ENCODE results near the gene ABHD11.
"Not testable (repeated sequence)": the region's sequence is repeated elsewhere in the genome, so short reads cannot be mapped to it uniquely, and the experiment has no call there.

The ABHD11 gene, protein sequence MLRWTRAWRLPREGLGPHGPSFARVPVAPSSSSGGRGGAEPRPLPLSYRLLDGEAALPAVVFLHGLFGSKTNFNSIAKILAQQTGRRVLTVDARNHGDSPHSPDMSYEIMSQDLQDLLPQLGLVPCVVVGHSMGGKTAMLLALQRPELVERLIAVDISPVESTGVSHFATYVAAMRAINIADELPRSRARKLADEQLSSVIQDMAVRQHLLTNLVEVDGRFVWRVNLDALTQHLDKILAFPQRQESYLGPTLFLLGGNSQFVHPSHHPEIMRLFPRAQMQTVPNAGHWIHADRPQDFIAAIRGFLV

DNA sequence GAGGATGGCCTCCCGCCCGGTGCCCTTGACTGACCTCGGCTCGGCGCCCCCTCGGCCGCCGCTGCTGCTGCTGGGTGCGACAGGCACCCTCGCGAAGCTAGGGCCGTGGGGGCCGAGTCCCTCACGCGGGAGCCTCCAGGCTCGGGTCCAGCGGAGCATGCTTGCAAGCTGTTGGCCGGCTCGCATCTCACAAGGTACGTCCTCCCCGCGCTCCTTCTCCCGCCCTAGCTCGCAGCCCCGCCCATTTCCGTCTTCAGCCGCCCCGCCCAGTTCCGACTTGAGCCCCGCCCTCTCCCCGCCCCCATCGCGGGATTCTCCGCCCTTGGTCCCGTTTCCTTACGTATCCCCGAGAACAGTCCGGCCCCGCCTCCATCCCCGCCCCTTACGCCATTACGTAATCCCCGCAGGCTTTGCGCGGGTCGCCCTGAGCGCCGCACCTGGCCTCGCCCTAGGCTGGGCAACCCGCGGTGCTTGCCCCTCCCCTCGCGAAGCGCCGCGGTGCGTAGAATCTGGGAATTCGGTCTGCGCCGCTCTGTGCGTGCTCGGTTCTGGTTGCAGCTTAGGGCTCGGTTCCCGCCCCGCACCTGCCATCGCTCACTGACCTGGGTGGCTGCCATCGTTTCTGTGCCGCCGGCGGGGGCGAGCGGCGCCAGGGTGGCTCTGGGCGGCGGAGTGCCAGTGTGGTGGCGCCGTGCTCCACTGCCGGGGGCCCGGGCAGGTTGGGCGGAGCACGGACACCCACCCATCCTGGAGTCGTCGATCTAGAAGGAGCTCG, at the start of gene ABHD11:
ABHD11 (minus strand) TSS at position 191 of the 775 bp plus-strand sequence; CDS start at position 159, 32 bp downstream.
- peak within 1 kb of the TSS; percentile 82 for H3K4me3 ChIP-seq (ENCODE audit: low read depth, low read length)
- DNase-seq (ENCODE audit: low read depth): peak; percentile 80

DNA sequence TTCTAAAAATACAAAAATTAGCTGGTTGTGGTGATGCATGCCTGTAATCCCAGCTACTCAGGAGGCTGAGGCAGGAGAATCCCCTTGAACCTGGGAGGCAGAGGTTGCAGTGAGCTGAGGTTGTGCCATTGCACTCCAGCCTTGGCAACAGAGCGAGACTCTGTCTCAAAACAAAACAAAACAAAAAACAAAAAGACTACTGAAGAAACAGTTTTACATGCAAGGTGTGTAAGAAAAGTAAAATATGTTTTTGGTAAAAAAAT, 49.1 kb upstream of the ABHD11 start:
- H3K4me3 ChIP-seq (ENCODE audit: low read depth, low read length): not testable (repeated sequence)

DNA sequence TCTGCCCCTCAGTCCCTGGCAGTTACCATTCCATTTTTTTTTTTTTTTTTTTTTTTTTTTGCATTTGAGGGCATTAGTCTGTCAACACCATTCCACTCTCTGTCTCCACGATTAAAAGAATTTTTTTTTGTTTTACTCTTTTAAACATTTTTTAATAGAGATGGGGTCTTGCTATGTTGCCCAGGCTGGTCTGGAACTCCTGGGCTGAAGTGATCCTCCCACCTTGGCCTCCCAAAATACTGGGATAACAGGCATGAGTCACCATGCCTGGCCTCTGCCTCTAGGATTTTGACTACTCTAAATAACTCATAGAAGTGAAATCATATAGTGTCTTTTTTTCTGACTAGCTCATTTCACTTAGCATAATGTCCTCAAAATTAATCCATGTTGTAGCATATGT, 48.0 kb upstream of the ABHD11 start:
- no peak for DNase-seq (ENCODE audit: low read depth)

More for the DNA sequence above, 49.1 kb upstream of the ABHD11 start:
- DNase-seq (ENCODE audit: low read depth): not testable (repeated sequence)

DNA sequence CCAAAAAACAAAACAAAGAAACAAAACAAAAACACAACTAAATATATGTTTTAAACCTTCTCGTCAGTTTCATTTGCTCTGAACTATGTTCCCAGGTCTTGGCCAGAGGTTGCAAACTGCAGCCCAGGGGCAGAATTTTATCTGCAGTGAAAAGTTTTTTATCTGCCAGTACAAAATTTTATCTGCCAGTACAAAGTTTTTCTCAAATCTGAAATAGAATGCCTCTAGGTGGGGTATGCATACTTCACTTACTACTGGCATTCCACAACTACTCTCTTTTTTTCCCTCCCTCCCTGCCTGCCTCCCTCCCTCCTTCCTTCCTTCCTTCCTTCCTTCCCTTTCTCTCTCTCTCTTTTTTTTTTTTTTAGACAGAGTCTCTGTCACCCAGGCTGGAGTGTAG, 40.9 kb upstream of the ABHD11 start:
- H3K4me3 ChIP-seq (ENCODE audit: low read depth, low read length): no peak overlapping the region
- no peak for DNase-seq (ENCODE audit: low read depth)

More for the DNA sequence above, 48.0 kb upstream of the ABHD11 start:
- H3K4me3 ChIP-seq (ENCODE audit: low read depth, low read length): no peak overlapping the region

DNA sequence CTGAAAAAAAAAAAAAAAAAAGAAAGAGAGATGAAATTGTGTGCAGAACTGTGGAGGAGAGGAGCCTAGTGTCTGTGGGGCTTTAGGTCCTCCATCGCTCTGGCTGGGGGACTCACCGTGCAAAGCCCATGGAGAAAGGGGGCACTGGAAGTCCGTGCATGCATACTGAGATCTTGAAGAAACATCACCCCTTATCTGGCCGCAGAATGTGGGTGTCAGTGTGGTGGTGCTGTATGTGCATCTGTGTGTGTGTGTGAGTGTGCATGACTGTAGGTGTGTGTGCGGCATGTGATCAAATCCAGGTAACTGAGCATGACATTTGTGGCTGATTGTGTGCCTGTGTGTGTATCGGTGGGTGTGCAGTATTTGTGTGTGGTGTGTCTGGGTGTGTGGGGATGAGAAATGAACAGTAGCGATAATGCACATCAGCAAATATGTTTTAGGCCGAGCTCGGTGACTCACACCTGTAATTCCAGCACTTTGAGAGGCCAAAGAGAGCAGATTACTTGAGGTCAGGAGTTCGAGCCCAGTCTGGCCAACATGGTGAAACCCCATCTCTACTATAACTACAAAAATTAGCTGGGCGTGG, 40.3 kb upstream of the ABHD11 start:
- DNase-seq (ENCODE audit: low read depth): no peak

DNA sequence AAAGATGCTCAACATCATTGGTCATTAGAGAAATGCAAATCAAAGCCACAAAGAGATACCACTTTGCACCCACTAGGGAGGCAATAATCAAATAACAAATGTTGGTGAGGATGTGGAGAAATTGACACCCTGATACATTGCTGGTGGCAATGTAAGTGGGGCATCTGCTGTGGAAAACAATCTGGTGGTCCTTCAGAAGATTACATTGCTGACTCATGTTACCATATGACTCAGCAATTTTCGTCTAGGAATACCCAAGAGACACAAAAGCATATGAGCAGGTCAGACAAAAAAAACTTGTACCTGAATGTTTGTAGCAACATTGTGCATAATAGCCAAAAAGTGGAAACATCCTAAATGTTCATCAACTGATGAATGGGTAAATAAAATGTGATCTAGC, 36.3 kb upstream of the ABHD11 start:
- H3K4me3 ChIP-seq (ENCODE audit: low read depth, low read length): no peak overlapping the region
- DNase-seq (ENCODE audit: low read depth): no peak

More for the DNA sequence above, 40.3 kb upstream of the ABHD11 start:
- H3K4me3 ChIP-seq (ENCODE audit: low read depth, low read length): no peak overlapping the region

DNA sequence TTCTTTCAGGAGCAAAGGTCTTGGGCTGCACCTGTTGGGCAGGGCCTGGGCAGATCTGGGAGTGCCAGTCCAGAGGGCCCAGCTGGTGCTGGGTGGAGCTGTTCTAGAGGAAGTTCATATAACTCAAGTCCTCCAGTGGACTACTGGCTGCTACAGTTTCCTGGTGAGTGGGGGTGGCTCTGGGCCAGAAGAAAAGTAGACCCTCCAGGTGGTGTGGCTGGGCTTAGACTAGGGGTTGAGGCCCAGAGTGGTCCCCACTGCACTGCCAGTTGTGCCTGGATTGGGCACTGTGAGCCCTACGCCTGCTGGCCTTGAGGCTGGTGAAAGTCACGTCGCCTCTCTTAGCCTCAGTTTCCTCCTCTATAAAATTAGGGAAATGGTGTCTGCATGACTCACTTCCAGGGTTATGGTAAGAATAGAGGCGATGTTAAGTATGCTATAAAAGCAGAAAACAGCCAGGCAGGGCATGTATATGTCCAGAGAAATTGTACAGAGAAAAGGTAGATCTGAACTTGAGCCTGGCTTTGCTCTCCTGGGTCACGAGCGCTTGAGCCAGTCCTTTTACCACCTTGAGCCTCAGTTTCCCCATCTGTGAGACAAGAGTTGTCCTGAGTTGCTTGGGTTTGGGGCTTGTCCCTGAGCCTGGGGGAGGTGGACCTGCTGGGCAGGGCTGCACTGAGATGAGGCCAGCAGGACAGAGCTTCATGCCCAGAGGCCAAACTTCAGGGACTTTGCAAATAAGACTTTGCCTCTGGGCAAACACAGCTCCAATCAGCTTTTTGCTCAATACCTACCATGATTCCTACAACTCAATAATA, 35.3 kb upstream of the ABHD11 start:
- H3K4me3 ChIP-seq (ENCODE audit: low read depth, low read length): no peak overlapping the region
- DNase-seq (ENCODE audit: low read depth): no peak

DNA sequence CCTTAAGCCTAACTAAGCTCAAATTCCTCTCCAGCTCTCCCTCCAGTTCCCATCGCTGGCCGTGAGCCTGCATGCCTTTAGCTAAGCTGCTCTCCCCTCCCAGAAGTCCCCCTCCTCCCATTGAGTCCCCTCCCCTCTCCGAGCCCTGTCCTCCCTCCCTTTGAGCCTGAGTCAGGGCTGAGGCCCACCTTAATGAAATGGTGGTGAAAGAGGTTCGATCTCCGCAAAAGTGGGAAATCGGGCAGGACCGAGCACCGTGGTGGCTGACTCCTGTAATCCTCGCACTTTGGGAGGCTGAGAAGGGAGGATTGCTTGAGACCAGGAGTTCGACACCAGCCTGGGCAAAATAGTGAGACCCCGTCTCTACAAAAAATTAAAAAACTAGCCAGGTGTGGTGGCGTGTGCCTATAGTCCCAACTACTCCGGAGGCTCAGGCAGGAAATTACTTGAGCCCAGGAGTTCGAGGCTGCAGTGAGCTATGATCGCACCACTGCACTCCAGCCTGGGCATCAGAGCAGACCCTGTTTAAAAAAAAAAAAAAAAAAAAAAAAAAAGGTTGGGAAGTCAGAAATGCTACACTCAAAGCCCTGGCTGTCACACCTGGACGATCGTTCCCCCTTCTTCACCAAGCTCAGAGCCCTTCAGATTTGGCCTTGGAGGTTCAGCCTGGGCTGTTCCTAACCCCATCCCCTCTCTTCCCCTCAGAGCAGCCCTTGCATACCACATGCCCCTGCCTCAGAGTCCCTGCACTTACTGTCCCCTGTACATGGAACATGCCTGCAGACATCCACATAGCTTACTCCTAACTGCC, 32.5 kb upstream of the ABHD11 start:
- no peak for DNase-seq (ENCODE audit: low read depth)
- H3K4me3 ChIP-seq (ENCODE audit: low read depth, low read length): no peak overlapping the region

DNA sequence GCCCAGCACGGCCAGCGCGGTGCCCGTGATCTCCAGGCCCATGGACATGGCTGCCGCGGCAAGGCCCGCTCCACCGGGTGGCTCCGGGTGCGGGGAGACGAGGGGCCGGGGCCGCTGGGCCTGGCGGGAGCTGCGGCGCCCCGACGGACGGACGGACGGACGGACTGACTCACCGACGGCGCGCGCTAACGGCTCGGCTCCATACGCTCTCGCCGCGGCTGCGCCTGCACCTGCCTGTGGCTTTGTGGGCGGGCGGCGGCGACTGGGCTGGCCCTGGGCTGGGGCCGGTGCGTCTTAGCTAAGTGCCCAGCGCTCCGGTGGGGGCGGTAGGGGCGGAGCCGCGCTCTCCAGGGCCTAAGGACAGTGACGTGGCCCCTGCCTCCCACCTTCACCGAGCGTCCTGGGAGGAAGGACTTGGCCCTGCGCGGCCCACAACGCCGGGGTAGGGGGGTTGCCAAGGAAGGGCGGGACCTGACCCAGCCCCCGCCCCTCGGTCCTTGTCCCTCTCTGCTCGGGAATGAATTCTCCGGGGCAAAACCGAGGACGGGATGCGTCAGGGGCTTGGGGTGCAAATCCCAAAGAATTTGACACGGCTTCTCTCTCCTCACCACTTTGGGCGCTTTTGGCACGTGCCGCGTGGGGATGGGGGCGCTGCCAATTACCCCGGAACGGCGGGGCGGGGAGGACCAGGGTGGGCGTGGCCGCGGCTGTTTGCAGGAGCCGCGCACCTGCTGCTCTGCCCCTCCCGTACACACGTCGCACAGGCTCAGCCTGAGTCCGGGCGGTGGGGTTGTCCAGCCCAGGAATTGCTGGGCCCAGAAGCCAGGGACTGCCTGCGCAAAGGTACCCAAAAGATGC, 31.6 kb upstream of the ABHD11 start, which contains the start of gene CLDN3:
CLDN3 (minus strand) TSS at position 269 of the 858 bp plus-strand sequence; CDS start at position 48, 221 bp downstream.
- no peak for DNase-seq (ENCODE audit: low read depth)
- peak within 1 kb of the TSS; percentile 15 for H3K4me3 ChIP-seq (ENCODE audit: low read depth, low read length)

DNA sequence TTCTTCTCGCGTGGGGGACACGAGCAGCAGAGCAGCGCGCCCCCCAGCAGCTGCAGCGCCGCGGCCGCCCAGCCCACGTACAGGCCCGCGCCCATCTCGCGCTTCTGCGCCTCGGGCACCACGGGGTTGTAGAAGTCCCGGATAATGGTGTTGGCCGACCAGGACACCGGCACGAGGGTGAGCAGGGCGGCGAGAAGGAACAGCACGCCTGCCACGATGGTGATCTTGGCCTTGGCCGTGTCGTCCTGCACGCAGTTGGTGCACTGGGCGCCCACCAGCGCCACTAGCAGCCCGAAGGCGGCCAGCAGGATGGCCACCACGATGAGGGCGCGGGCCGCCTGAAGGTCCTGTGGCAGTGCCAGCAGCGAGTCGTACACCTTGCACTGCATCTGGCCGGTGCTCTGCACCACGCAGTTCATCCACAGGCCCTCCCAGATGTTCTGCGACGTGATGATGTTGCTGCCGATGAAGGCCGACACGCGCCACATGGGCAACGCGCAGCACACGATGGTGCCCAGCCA, 30.9 kb upstream of the ABHD11 start:
- no peak for DNase-seq (ENCODE audit: low read depth)
- H3K4me3 ChIP-seq (ENCODE audit: low read depth, low read length): no peak overlapping the region

DNA sequence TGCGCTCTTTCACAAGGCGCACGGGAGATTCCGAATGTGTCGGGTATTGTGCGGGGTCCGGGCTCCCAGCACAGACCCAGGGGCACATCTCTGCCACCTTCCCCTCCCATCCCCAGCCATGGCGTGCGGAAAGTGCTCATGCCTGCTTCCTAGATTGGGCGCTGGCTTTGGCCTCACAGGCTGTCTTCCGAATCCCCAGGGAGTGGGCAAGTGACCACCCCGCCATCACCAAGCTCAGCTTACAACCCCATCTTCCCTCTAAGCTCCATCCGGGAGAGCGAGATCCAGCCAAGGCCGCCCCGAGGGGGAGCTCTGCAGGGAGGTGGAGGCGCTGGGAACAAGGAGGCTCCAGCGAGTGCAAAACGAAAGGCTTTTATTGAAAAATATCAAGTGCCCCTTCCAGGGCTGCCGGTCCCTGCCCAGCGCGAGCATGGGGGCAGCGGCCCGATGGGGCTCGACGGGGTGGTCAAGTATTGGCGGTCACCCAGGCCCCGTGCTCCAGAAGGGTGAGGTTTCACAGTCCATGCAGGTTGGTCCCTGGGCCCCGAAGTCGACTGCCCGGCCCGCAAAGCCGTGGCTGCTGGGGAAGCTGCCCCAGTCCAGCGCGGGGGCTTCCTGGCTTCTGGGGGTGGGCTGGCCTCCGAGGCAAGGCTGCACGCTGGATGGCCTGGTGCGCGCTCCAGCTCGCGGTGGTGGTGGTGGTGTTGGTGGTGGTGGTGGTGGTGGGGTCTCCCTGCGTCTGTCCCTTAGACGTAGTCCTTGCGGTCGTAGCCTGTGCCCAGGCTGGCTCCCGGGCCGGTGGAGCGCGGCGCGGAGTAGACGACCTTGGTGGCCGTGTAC, 30.3 kb upstream of the ABHD11 start:
- H3K4me3 ChIP-seq (ENCODE audit: low read depth, low read length): no peak overlapping the region

DNA sequence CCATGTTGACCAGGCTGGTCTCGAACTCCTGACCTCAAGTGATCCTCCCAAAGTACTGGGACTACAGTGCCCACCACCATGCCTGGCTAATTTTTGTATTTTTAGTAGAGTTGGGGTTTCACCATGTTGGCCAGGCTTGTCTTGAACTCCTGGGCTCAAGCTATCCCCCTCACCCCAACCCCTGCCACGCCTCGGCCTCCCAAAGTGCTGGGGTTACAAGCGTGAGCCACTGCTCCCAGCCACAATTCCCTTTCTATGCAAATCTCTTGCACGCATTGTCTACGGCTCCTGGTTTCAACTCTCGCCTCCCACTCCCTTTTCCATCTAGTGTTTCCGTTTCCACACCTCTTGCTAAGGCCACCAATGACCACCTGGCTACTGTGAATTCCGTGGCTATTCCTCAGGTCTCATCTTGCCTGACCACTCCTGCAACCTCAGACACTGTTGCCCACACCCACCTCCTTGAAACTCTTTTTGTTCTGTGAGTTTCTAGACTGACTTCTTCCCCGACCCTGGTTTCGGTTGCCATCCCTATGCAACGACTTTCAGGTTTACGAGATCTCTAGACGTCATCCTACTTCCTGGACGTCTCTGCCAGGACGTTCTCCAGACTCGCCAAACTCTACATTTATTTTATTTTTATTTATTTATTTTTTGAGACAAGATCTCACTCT, 28.1 kb upstream of the ABHD11 start:
- DNase-seq (ENCODE audit: low read depth): no peak
- no peak overlapping the region for H3K4me3 ChIP-seq (ENCODE audit: low read depth, low read length)

More for the DNA sequence above, 30.3 kb upstream of the ABHD11 start:
- no peak for DNase-seq (ENCODE audit: low read depth)

DNA sequence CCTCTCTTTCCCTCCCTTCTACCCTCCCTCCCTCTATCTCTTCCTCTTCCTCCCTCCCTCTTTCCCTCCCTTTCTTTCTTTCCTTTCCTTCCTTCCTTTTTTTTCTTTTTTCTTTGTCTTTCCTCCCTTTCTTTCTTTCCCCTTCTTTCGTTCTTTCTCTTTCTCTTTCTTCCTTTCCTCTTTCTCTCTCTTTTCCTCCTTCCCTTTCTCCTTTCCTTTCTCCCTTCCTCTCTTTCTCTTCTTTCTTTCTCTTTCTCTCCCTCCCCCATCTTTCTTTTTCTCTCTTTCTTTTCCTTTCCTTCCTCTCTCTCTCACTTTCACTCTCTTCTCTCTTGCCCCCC, 24.0 kb upstream of the ABHD11 start:
- DNase-seq (ENCODE audit: low read depth): no peak
- no peak overlapping the region for H3K4me3 ChIP-seq (ENCODE audit: low read depth, low read length)

DNA sequence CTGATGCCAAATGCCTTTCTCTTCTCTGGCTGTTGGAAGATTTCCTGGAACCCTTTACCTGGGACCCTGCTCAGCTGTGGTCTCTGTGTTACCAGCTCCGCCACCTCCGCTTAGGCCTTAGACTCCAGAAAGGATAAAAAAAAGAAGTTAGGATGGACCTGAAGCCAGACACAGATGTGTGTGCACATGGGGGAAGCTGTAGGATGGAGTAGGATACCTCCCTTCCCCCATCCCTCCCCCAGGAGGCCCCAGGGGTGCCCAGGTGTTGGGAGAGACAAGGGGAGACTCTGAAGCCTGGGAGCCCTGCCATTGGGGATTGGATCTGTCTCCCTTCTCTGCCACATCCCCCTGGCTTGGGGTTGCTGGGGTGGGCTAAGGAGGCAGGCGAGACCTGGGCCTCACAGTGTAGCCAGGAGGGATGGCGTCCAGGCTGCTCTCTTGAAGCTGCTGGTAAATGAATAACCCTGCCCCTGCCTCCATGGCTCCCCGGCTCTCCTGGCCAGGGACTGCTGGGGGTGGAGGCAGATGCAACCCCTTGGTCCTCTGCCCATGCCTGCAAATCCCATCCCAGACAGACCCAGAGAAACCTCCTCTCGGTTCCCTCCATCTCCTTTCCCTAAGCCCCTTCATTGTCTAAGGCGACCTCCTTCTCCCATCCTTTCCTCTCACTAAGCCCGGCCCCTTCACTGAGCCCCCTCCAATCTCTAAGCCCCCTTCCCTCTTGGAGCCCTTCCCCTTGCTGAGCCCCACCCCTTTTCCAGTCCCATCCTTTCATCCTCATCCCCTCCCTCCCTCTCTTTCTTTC, 23.5 kb upstream of the ABHD11 start:
- DNase-seq (ENCODE audit: low read depth): no peak
- H3K4me3 ChIP-seq (ENCODE audit: low read depth, low read length): no peak overlapping the region

DNA sequence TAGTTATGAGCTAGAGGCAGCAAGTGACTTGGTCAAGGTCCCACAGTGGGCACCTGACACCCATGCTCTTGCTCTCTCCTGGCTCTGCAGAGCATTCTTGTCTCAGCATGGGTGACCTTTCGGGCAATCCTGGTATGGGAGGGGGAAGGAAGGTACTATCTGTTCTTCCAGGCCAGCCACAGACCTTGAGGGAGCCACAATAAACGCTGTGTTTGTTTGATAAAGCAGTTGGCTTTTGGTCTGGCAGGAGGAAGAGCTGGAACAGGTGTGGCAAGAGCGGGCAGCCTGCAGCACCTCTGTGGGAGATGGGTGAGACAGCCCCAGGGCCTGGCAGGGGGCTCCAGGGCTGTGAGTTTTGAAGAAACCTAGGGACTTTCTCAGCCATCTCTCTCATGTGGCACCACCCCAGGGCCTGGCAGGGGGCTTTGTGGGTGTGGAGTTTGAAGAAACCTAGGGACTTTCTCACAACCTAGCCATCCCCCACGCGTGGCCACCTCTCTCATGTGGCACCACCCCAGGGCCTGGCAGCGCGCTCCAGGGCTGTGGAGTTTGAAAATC, 20.1 kb upstream of the ABHD11 start:
- H3K4me3 ChIP-seq (ENCODE audit: low read depth, low read length): no peak overlapping the region
- DNase-seq (ENCODE audit: low read depth): no peak

All from skeletal muscle cell (primary cell).